Kidney (tissue), 14 donors: Measurements from ENCODE around the gene ARF4. TPM values are rescaled to one million over a fixed set of nuclear protein-coding genes. Genes with fewer than 3 reads are reported as not detected.

Experiments used
- DNase-seq, 5 donors: peaks; one replicate each; pipeline ENCODE4 v3.0.0-alpha.2; 2013 to 2020
- FAIRE-seq: peaks from 2 replicates; lab custom pipeline; 2012; peaks lifted over from hg19 to GRCh38; lab: Jason Lieb, UNC
- H3K27ac ChIP-seq, 2 donors: one replicate each; pipeline ENCODE4 v1.7.0; 2013; ENCODE audit warnings: low read depth in 2 of 2, low read length in 2 of 2, inconsistent platforms in 1 of 2
- H3K27me3 ChIP-seq: one replicate; pipeline ENCODE4 v1.7.1; 2013; ENCODE audit warnings: low read length, inconsistent platforms; ENCODE audit not compliant: control insufficient read depth, insufficient read depth
- H3K36me3 ChIP-seq, 3 donors: one replicate each; pipeline versions ENCODE4 v1.7.0 to v1.7.1; 2013; ENCODE audit warnings: low read length in 3 of 3, control low read depth in 1 of 3, inconsistent platforms in 1 of 3; ENCODE audit not compliant: insufficient read depth in 3 of 3, control insufficient read depth in 2 of 3
- H3K4me1 ChIP-seq, 3 donors: one replicate each; pipeline versions ENCODE4 v1.7.0 to v1.7.1; 2013; ENCODE audit warnings: low read length in 3 of 3, inconsistent platforms in 1 of 3, low read depth in 1 of 3; ENCODE audit not compliant: control insufficient read depth in 2 of 3, insufficient read depth in 2 of 3
- H3K4me3 ChIP-seq, 3 donors: one replicate each; pipeline versions ENCODE4 v1.7.0 to v1.8.1; 2013; ENCODE audit warnings: low read length in 3 of 3, control low read depth in 1 of 3, inconsistent platforms in 1 of 3
- H3K9ac ChIP-seq, 3 donors: one replicate each; pipeline versions ENCODE4 v1.7.0 to v1.7.1; 2013; ENCODE audit warnings: low read length in 3 of 3, control low read depth in 1 of 3, inconsistent platforms in 1 of 3
- H3K9me3 ChIP-seq, 3 donors: one replicate each; pipeline versions ENCODE4 v1.7.0 to v1.7.1; 2013; ENCODE audit warnings: low read length in 3 of 3, control low read depth in 1 of 3, inconsistent platforms in 1 of 3; ENCODE audit not compliant: control insufficient read depth in 2 of 3, insufficient read depth in 1 of 3
- intact Hi-C: fragments of 100-400 bp; cut with DNase I; formaldehyde crosslinking; loops from one replicate; pipeline ENCODE4 v1.11.1; 2022
- polyA plus RNA-seq: library from polyadenylated mRNA; stranded (reverse); fragments of 350-450 nt; fragmentation: Illumina TruSeq; extraction: RNeasy Lipid Tissue Mini Kit (QIAGEN cat#74804); gene quantifications from one replicate; pipeline ENCODE4 v1.2.3, GENCODE V29; 2014; ENCODE audit warnings: low read depth, low replicate concordance; ENCODE audit not compliant: insufficient read depth
- total RNA-seq: library from RNA; stranded (reverse); fragmentation: NEBNext Ultra II Directional; extraction: Animal tissue kit (Norgen Biotek cat#: 25700); gene quantifications from one replicate; pipeline ENCODE4 v1.2.1, GENCODE V29; 2021
- TF ChIP-seq, protein P1 (sequence below): IDR thresholded peaks from 3 replicates; pipeline ENCODE4 v1.5.1; 2012; ENCODE audit warnings: mild to moderate bottlenecking, moderate library complexity, borderline replicate concordance; ENCODE audit not compliant: insufficient read depth; ENCODE audit errors: extremely low read depth
- donor health status: control.
- donor health status: control.
- donor health status: control.
- donor health status: control.
- donor health status: control.
- donor health status: DM: yes; HTN: yes; CAD: no.
- donor health status: Normal renal cell carcinoma (clear cell type).

Gene ARF4
- total and polyA plus RNA-seq, 2 donors from 2014 or later = 123 to 131 TPM

DNA sequence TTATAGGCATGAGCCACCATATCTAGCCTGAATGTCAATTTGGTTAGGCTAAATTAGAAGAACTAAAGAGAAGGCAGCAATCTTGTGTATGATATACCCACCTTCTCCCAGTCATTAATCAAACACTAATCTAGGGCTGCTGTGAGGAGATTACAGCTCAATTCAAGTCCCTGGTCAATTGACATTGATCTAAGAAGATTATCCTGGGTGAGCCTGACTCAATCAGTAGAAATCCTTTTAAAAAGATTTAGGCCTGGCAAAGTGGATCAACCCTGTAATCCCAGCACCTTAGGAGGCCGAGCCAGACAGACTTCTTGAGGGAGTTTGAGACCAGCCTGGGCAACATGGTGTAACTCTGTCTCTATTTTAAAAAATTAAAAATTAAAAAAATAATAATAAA lies 50.5 kb downstream of the ARF4 start:
- TF ChIP-seq, protein P1, sequence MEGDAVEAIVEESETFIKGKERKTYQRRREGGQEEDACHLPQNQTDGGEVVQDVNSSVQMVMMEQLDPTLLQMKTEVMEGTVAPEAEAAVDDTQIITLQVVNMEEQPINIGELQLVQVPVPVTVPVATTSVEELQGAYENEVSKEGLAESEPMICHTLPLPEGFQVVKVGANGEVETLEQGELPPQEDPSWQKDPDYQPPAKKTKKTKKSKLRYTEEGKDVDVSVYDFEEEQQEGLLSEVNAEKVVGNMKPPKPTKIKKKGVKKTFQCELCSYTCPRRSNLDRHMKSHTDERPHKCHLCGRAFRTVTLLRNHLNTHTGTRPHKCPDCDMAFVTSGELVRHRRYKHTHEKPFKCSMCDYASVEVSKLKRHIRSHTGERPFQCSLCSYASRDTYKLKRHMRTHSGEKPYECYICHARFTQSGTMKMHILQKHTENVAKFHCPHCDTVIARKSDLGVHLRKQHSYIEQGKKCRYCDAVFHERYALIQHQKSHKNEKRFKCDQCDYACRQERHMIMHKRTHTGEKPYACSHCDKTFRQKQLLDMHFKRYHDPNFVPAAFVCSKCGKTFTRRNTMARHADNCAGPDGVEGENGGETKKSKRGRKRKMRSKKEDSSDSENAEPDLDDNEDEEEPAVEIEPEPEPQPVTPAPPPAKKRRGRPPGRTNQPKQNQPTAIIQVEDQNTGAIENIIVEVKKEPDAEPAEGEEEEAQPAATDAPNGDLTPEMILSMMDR = no peak
- H3K27me3 ChIP-seq = no peaks in the 10 kb centered on the region
- intact Hi-C loops = no loop called here
- no peak overlapping the region for H3K9ac ChIP-seq
- no peaks in the 10 kb centered on the region for H3K36me3 ChIP-seq
- DNase-seq = no peak
- FAIRE-seq = no peak
- H3K4me1 ChIP-seq = peaks cover 0 to 4% (median 3%) of the 10 kb centered on the region in 3 donors
- H3K4me3 ChIP-seq = no peak overlapping the region
- no peaks in the 10 kb centered on the region for H3K9me3 ChIP-seq
- no peak overlapping the region for H3K27ac ChIP-seq

DNA sequence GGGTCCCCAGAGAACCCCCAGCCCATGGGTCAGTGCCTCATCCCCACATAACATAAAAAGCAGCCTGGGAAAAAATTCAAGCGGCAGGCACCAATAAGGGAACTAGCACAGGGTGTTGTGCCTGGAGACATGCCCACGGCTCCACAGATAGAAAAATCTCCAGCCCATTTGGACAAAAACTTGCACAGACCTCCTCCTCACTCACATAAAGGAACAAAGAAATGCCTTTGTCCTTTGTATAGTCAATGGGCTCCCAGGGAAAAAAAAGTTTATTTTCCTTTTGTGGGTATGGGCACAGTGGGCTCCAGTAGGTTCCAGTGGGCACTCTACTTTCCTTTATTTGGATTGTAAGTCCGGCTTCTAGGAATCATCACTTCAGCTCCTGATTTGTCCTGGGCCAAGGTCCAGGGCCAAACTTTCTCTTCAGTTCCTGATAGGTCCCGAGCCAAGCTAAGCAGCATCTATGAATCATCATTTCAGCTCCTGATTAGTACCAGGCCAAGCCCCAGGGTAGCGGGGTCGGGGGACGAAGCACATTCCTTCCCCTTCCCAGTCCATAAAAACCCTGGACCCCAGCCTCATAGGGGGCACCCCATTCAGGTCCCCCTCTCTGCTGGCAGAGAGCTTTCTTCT lies 51.4 kb downstream of the ARF4 start:
- H3K36me3 ChIP-seq = no peaks in the 10 kb centered on the region
- DNase-seq = no peak
- no peak overlapping the region for H3K27ac ChIP-seq
- H3K9ac ChIP-seq = no peak overlapping the region
- intact Hi-C loops = no loop called here
- TF ChIP-seq, protein P1 = no peak
- H3K9me3 ChIP-seq = no peaks in the 10 kb centered on the region
- no peaks in the 10 kb centered on the region for H3K27me3 ChIP-seq
- no peak for FAIRE-seq
- no peak overlapping the region for H3K4me3 ChIP-seq
- peaks cover 0 to 4% (median 3%) of the 10 kb centered on the region in 3 donors for H3K4me1 ChIP-seq

DNA sequence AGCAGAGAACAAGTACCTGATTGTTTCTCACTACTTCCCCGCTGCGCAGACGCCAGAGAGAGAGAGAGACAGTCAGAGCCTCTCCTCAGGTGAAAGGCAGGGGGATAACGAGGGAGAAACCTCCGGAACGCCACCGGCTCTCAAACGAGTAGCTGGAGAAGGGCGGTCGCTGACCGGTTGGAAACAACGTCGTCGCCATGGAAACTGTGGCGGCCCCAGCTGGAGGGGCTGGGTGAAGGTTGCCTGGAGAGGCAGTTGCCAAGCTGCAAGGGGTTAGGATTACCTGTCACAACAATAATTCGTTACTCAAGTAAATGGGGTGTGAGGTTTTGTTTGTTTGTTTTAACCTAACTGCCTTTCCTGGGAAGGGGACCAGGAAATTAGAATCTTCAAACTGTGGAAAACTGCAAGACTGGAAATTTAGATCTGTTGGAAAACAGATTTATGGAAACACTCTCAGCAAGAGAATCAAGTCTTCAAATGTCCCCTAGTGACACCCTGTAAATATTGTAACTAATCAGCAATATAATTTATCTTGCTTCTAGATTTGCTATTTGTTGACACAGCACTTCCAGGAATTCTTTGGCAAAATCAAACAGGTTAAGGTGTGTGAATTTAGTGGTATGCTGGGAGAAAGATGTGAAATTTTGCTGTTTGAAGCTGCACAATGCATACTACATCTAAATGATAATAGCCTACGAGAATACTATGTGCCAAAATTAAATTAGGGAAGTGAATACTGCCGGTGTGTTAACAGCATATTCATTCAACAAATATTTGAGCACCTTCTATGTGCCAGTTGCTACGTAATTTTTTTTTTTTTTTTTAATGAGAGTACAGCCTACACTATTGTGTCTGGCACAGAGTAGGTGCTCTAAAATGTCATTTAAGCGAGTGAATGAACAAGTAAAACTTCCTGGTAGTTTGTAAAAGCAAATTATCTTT lies 52.7 kb downstream of the ARF4 start, which contains the start of gene DNAH12:
Gene DNAH12, minus strand, starts transcription at position 164 of the 945 bp plus-strand sequence. CDS start 1,474 bp downstream, outside the sequence.
- DNase-seq = peak; percentile 89 to 98 (median 97)
- intact Hi-C loops = no loop called here
- Histone ChIP-seq H3K9ac (peak within 1 kb of the TSS in 2 of 3 donors; percentile 33 to 58), H3K36me3 (no peaks in the 10 kb centered on the region), H3K27me3 (no peaks in the 10 kb centered on the region), H3K4me3 (peak within 1 kb of the TSS; percentile 17 to 64 (median 51)), H3K9me3 (no peaks in the 10 kb centered on the region), H3K27ac (no peak within 1 kb of the TSS), H3K4me1 (peaks cover 0 to 4% (median 3%) of the 10 kb centered on the region in 3 donors)
- TF ChIP-seq, protein P1 = no peak
- FAIRE-seq = no peak
